ENCODE data around the gene CLTCL1. TPM values are rescaled to one million over a fixed set of nuclear protein-coding genes. Genes with fewer than 3 reads are reported as not detected.

Gene CLTCL1
- total and polyA plus RNA-seq, 4 donors = 2.6 to 9.2 (median 4.3) TPM

DNA sequence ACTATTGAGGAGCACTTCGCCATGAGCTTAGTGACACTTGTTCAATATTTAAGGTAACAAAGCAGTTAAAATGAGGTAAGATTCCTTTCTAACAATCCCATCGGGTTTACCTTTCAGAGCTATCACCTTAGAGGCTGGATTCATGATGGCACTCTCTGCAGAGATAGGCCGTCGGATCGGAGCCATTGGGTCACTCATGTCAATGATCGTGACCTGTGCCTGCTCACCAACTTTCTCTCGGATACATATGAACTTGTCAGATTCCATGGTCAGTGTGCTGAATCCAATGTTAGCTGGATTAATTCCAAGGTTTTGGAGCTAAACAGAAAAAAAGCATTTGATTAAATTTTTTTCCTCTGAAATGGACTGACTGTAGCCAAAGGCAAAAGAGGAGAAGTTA lies 16.0 kb downstream of the CLTCL1 start:
- Histone ChIP-seq H3K9ac (ENCODE audit: insufficient read depth in 1 of 2, low read length in 2 of 2) (no peak overlapping the region), H3K27me3 (ENCODE audit: control insufficient read depth in 3 of 3, insufficient read depth in 3 of 3, low read length in 2 of 3) (no peaks in the 10 kb centered on the region), H3K27ac (ENCODE audit: low read depth in 1 of 2, low read length in 1 of 2) (no peak overlapping the region), H3K9me3 (ENCODE audit: control insufficient read depth in 4 of 4, insufficient read depth in 3 of 4, low read length in 3 of 4) (no peaks in the 10 kb centered on the region), H3K4me3 (no peak overlapping the region), H3K4me1 (ENCODE audit: control insufficient read depth in 5 of 5, insufficient read depth in 5 of 5, low read length in 5 of 5) (peaks cover 0 to 2% (median 0%) of the 10 kb centered on the region in 5 donors), H3K36me3 (ENCODE audit: control insufficient read depth in 4 of 4, insufficient read depth in 4 of 4, low read length in 4 of 4) (peaks cover 0 to 3% (median 0%) of the 10 kb centered on the region in 4 donors)
- 85 to 93% methylated on average over 7 of the region's 7 CpGs for WGBS, 2 donors
- no peak for ATAC-seq (ENCODE audit: insufficient read depth, low FRiP score)
- TF ChIP-seq, protein P1, sequence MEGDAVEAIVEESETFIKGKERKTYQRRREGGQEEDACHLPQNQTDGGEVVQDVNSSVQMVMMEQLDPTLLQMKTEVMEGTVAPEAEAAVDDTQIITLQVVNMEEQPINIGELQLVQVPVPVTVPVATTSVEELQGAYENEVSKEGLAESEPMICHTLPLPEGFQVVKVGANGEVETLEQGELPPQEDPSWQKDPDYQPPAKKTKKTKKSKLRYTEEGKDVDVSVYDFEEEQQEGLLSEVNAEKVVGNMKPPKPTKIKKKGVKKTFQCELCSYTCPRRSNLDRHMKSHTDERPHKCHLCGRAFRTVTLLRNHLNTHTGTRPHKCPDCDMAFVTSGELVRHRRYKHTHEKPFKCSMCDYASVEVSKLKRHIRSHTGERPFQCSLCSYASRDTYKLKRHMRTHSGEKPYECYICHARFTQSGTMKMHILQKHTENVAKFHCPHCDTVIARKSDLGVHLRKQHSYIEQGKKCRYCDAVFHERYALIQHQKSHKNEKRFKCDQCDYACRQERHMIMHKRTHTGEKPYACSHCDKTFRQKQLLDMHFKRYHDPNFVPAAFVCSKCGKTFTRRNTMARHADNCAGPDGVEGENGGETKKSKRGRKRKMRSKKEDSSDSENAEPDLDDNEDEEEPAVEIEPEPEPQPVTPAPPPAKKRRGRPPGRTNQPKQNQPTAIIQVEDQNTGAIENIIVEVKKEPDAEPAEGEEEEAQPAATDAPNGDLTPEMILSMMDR (IDR thresholded peaks at IDR 0.05; ENCODE audit: control extremely low read depth, extremely low read depth) = no peak
- no peak for DNase-seq

DNA sequence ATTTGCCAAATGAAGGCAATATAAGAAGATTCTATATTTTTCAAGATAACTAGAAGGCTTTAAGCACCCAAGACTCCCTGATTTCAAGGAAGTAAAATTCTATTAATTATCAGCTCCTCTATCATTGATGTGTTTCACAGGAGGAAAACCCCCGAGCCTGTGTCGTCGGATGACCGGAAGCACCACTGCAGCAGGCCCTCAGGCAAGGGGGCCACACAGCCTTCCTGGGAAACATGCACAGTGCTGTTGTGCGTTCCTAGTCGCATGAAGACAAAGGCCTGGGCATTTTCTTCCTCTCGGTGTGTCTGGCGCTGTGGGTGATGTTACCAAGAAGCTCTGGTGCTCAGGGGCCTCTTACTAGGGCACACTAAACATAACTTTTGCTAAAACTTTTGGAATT lies 16.4 kb downstream of the CLTCL1 start:
- no peak for DNase-seq
- no peak overlapping the region for H3K9ac ChIP-seq (ENCODE audit: insufficient read depth in 1 of 2, low read length in 2 of 2)
- no peak overlapping the region for H3K4me3 ChIP-seq

DNA sequence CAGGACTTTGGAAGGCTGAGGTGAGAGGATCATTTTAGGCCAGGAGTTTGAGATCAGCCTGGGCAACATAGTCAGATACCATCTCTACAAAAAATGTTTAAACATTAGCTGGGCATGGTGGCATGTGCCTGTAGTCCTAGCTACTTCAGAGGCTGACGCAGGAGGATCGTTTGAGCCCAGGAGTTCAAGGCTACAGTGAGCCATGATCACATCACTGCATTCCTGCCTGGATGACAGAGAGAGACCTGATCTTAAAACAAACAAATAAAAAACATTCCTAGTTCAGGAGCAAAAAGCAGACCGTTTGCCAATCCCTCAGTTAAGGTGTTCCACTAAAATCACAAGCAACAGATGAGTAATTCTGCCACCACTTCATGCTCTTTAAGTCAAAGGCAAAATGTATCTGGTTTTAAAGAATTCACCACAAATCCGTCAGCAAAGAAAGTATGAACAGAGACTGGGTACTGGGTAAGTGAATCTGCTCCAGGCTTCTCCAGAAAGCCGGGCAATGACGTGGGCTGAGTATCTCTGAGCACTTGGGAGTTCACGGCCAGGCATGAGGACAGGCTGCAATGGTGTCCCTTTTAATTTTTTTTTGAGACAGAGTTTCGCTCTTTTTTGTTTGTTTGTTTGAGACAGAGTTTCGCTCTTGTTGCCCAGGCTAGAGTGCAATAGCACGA lies 19.5 kb downstream of the CLTCL1 start:
- Histone ChIP-seq H3K4me1 (ENCODE audit: control insufficient read depth in 5 of 5, insufficient read depth in 5 of 5, low read length in 5 of 5) (peaks cover 0 to 2% (median 0%) of the 10 kb centered on the region in 5 donors), H3K9ac (ENCODE audit: insufficient read depth in 1 of 2, low read length in 2 of 2) (no peak overlapping the region), H3K27ac (ENCODE audit: low read depth in 1 of 2, low read length in 1 of 2) (no peak overlapping the region), H3K9me3 (ENCODE audit: control insufficient read depth in 4 of 4, insufficient read depth in 3 of 4, low read length in 3 of 4) (peaks cover 0 to 5% (median 0%) of the 10 kb centered on the region in 4 donors), H3K27me3 (ENCODE audit: control insufficient read depth in 3 of 3, insufficient read depth in 3 of 3, low read length in 2 of 3) (no peaks in the 10 kb centered on the region), H3K36me3 (ENCODE audit: control insufficient read depth in 4 of 4, insufficient read depth in 4 of 4, low read length in 4 of 4) (peaks cover 0 to 3% (median 0%) of the 10 kb centered on the region in 4 donors), H3K4me3 (no peak overlapping the region)
- TF ChIP-seq, protein P1 (IDR thresholded peaks at IDR 0.05; ENCODE audit: control extremely low read depth, extremely low read depth) = no peak
- no peak for DNase-seq
- WGBS, 2 donors = 83 to 91% methylated on average over 10 of the region's 10 CpGs
- ATAC-seq (ENCODE audit: insufficient read depth, low FRiP score) = no peak

More for the DNA sequence above, 16.4 kb downstream of the CLTCL1 start:
- Histone ChIP-seq H3K27me3 (ENCODE audit: control insufficient read depth in 3 of 3, insufficient read depth in 3 of 3, low read length in 2 of 3) (no peaks in the 10 kb centered on the region), H3K9me3 (ENCODE audit: control insufficient read depth in 4 of 4, insufficient read depth in 3 of 4, low read length in 3 of 4) (no peaks in the 10 kb centered on the region), H3K4me1 (ENCODE audit: control insufficient read depth in 5 of 5, insufficient read depth in 5 of 5, low read length in 5 of 5) (peaks cover 0 to 2% (median 0%) of the 10 kb centered on the region in 5 donors), H3K36me3 (ENCODE audit: control insufficient read depth in 4 of 4, insufficient read depth in 4 of 4, low read length in 4 of 4) (peaks cover 0 to 3% (median 0%) of the 10 kb centered on the region in 4 donors), H3K27ac (ENCODE audit: low read depth in 1 of 2, low read length in 1 of 2) (no peak overlapping the region)
- TF ChIP-seq, protein P1 (IDR thresholded peaks at IDR 0.05; ENCODE audit: control extremely low read depth, extremely low read depth) = no peak
- 96 to 98% methylated on average over 8 of the region's 8 CpGs for WGBS, 2 donors
- ATAC-seq (ENCODE audit: insufficient read depth, low FRiP score) = no peak
